ENCODE results near the gene CGAS.

GRCh38 chr6:73487473-73487872 lies 35.4 kb upstream of the CGAS start:
- no peak for TF ChIP-seq ZNF777 (CRISPR knock-in tag; IDR thresholded peaks at IDR 0.05)
- no peak for TF ChIP-seq NBN (conservative IDR thresholded peaks at IDR 0.05)
- no peak for TF ChIP-seq NFE2L1 (CRISPR knock-in tag; IDR thresholded peaks at IDR 0.05; ENCODE audit: borderline replicate concordance)
- no peak for TF ChIP-seq TBX3 (IDR thresholded peaks at IDR 0.05; ENCODE audit: borderline replicate concordance)
- no peak for TF ChIP-seq ZFP36L1 (CRISPR knock-in tag; IDR thresholded peaks at IDR 0.05)
- no peak for TF ChIP-seq ZNF660 (CRISPR knock-in tag; IDR thresholded peaks at IDR 0.05; ENCODE audit: borderline replicate concordance, low read depth)
- TF ChIP-seq ZNF280D (CRISPR knock-in tag; IDR thresholded peaks at IDR 0.05) = no peak
- TF ChIP-seq THAP7 (CRISPR knock-in tag; IDR thresholded peaks at IDR 0.05) = no peak
